OCI-LY1 (cell line): Measurements from ENCODE around the gene RNF144B.
"Not testable (repeated sequence)": the region's sequence is repeated elsewhere in the genome, so short reads cannot be mapped to it uniquely, and the experiment has no call there.

Experiments
- H2AFZ ChIP-seq: fragments of 200-600 bp; sonication (generic), shearing (Covaris generic); 2 replicates; pipeline ENCODE4 v1.6.0; 2014; ENCODE audit warnings: antibody characterized with exemption, mild to moderate bottlenecking, low read length
- H3F3A ChIP-seq: fragments of 200-600 bp; sonication (generic), shearing (Covaris generic); 2 replicates; pipeline ENCODE4 v1.6.0; 2014; ENCODE audit warnings: mild to moderate bottlenecking, antibody characterized with exemption, low read length, moderate library complexity; ENCODE audit not compliant: insufficient read depth
- H3K27ac ChIP-seq: fragments of 200-600 bp; sonication (generic); 2 replicates; pipeline ENCODE4 v1.5.1; 2014; ENCODE audit warnings: low read length, mixed run types, mild to moderate bottlenecking, low read depth; ENCODE audit not compliant: poor library complexity, severe bottlenecking
- H3K27me3 ChIP-seq: fragments of 200-600 bp; sonication (generic); 2 replicates; pipeline ENCODE4 v1.6.0; 2014; ENCODE audit warnings: antibody characterized with exemption, mild to moderate bottlenecking, low read length, moderate library complexity; ENCODE audit not compliant: insufficient read depth
- H3K36me3 ChIP-seq: fragments of 200-600 bp; sonication (generic); 2 replicates; pipeline ENCODE4 v1.6.1; 2014; ENCODE audit warnings: mild to moderate bottlenecking, antibody characterized with exemption, low read length, moderate library complexity, mixed read lengths; ENCODE audit not compliant: insufficient read depth
- H3K4me1 ChIP-seq: fragments of 200-600 bp; sonication (generic); 2 replicates; pipeline ENCODE4 v1.5.1; 2014; ENCODE audit warnings: mild to moderate bottlenecking, low read length, moderate library complexity; ENCODE audit not compliant: insufficient read depth, severe bottlenecking
- H3K4me2 ChIP-seq: fragments of 200-600 bp; sonication (generic), shearing (Covaris generic); 2 replicates; pipeline ENCODE4 v1.6.1; 2014; ENCODE audit warnings: low read length
- H3K4me3 ChIP-seq: fragments of 200-600 bp; sonication (generic); 2 replicates; pipeline ENCODE4 v1.5.1; 2014; ENCODE audit warnings: low read length, low read depth, mild to moderate bottlenecking, mixed read lengths; ENCODE audit not compliant: poor library complexity, severe bottlenecking
- H3K79me2 ChIP-seq: fragments of 200-600 bp; shearing (Covaris generic); 2 replicates; pipeline ENCODE4 v1.6.1; 2016; ENCODE audit warnings: mixed run types, low read length, mixed read lengths; ENCODE audit not compliant: insufficient read depth
- H3K9ac ChIP-seq: fragments of 200-600 bp; sonication (generic), shearing (Covaris generic); 2 replicates; pipeline ENCODE4 v1.6.1; 2014; ENCODE audit warnings: mild to moderate bottlenecking, low read length, mixed read lengths
- H3K9me2 ChIP-seq: fragments of 200-600 bp; sonication (generic), shearing (Covaris generic); 2 replicates; pipeline ENCODE4 v1.6.1; 2014; ENCODE audit warnings: low read depth, mild to moderate bottlenecking, low read length, mixed read lengths
- H3K9me3 ChIP-seq: fragments of 200-600 bp; shearing (Covaris generic); 2 replicates; pipeline ENCODE4 v1.6.1; 2014; ENCODE audit warnings: low read length, mixed read lengths
- H4K20me1 ChIP-seq: fragments of 200-600 bp; sonication (generic), shearing (Covaris generic); 2 replicates; pipeline ENCODE4 v1.6.0; 2016; ENCODE audit warnings: mild to moderate bottlenecking, low read length; ENCODE audit not compliant: insufficient read depth
- EZH2 ChIP-seq: fragments of 200-600 bp; sonication (generic), shearing (Covaris generic); IDR thresholded peaks from 2 replicates; pipeline ENCODE4 v1.8.0; 2017; ENCODE audit warnings: borderline replicate concordance, mixed run types, mild to moderate bottlenecking, antibody characterized with exemption, low read length, moderate library complexity, mixed read lengths
- TF ChIP-seq, protein P1 (sequence below): fragments of 200-600 bp; sonication (generic), shearing (Covaris generic); IDR thresholded peaks from 2 replicates; pipeline ENCODE4 v1.5.1; 2017; ENCODE audit warnings: mild to moderate bottlenecking, antibody characterized with exemption, low read length, moderate library complexity, mixed read lengths

RNF144B gene

GRCh38 chr6:18395856-18396197, 8.7 kb downstream of the RNF144B start:
- H3K9me2 ChIP-seq, result no peaks in the 10 kb centered on the region
- H3F3A ChIP-seq, result no peaks in the 10 kb centered on the region
- H3K79me2 ChIP-seq, result peaks cover 64% of the 10 kb centered on the region
- no peaks in the 10 kb centered on the region for H4K20me1 ChIP-seq
- TF ChIP-seq EZH2, result no peak
- TF ChIP-seq, protein P1, sequence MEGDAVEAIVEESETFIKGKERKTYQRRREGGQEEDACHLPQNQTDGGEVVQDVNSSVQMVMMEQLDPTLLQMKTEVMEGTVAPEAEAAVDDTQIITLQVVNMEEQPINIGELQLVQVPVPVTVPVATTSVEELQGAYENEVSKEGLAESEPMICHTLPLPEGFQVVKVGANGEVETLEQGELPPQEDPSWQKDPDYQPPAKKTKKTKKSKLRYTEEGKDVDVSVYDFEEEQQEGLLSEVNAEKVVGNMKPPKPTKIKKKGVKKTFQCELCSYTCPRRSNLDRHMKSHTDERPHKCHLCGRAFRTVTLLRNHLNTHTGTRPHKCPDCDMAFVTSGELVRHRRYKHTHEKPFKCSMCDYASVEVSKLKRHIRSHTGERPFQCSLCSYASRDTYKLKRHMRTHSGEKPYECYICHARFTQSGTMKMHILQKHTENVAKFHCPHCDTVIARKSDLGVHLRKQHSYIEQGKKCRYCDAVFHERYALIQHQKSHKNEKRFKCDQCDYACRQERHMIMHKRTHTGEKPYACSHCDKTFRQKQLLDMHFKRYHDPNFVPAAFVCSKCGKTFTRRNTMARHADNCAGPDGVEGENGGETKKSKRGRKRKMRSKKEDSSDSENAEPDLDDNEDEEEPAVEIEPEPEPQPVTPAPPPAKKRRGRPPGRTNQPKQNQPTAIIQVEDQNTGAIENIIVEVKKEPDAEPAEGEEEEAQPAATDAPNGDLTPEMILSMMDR, result no peak
- H3K27ac ChIP-seq, result no peak overlapping the region
- peaks cover 87% of the 10 kb centered on the region for H3K4me1 ChIP-seq
- no peak overlapping the region for H3K4me3 ChIP-seq
- no peaks in the 10 kb centered on the region for H3K9me3 ChIP-seq
- no peak overlapping the region for H3K9ac ChIP-seq
- peaks cover 66% of the 10 kb centered on the region for H3K36me3 ChIP-seq
- no peak overlapping the region for H2AFZ ChIP-seq
- no peak overlapping the region; the same call in 1 of the 2 replicates for H3K4me2 ChIP-seq
- no peaks in the 10 kb centered on the region for H3K27me3 ChIP-seq

DNA sequence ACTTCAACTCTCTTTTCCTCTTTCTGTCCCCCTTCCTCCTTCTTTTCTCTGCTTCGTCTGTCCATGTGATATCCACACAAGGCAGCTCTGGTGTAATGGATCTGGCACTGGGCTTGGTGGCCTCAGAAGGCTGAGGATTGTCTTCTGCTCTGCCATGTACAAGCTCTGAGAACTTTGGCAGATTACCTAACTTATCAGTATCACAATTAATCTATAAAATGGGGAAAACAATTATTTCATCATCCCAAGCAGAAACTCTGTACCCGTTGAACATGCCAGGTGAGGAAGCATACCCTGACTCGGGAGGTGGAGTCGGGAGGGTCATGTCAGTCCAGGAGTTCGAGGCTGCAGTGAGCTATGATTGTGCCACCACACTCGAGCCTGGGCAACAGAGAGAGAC, 10.6 kb downstream of the RNF144B start:
- no peak overlapping the region for H3K4me2 ChIP-seq
- no peak overlapping the region for H3K9ac ChIP-seq
- H3F3A ChIP-seq, result no peaks in the 10 kb centered on the region
- peaks cover 80% of the 10 kb centered on the region for H3K36me3 ChIP-seq
- no peak overlapping the region for H3K4me3 ChIP-seq
- H3K9me3 ChIP-seq, result no peaks in the 10 kb centered on the region
- H3K79me2 ChIP-seq, result peaks cover 58% of the 10 kb centered on the region
- H3K27me3 ChIP-seq, result no peaks in the 10 kb centered on the region
- H3K4me1 ChIP-seq, result peaks cover 91% of the 10 kb centered on the region
- no peak overlapping the region for H2AFZ ChIP-seq
- no peaks in the 10 kb centered on the region for H4K20me1 ChIP-seq
- H3K9me2 ChIP-seq, result no peaks in the 10 kb centered on the region
- TF ChIP-seq EZH2, result no peak
- TF ChIP-seq, protein P1, result no peak
- H3K27ac ChIP-seq, result peak overlapping the region; percentile 19

GRCh38 chr6:18398225-18398624, 11.1 kb downstream of the RNF144B start:
- peaks cover 55% of the 10 kb centered on the region for H3K79me2 ChIP-seq

GRCh38 chr6:18400831-18401446, 13.8 kb downstream of the RNF144B start:
- Histone ChIP-seq H3K27ac (peak overlapping the region; percentile 96), H3K9me3 (no peaks in the 10 kb centered on the region), H3K27me3 (no peaks in the 10 kb centered on the region), H3K4me2 (peak overlapping the region; percentile 53), H3K79me2 (peaks cover 32% of the 10 kb centered on the region), H3K4me1 (peaks cover 64% of the 10 kb centered on the region), H3K4me3 (peak overlapping the region; percentile 18), H3K9me2 (no peaks in the 10 kb centered on the region), H4K20me1 (no peaks in the 10 kb centered on the region), H2AFZ (peak overlapping the region; percentile 45), H3K9ac (peak overlapping the region; percentile 48; the same call in 1 of the 2 replicates), H3K36me3 (peaks cover 87% of the 10 kb centered on the region), H3F3A (no peaks in the 10 kb centered on the region)
- TF ChIP-seq, protein P1, result no peak

More at GRCh38 chr6:18398225-18398624, 11.1 kb downstream of the RNF144B start:
- Histone ChIP-seq H3K36me3 (peaks cover 83% of the 10 kb centered on the region), H3K4me1 (peaks cover 88% of the 10 kb centered on the region)
- H2AFZ ChIP-seq, H3K4me2 ChIP-seq, H3K27me3 ChIP-seq, H4K20me1 ChIP-seq, H3K9me2 ChIP-seq, H3K9ac ChIP-seq, H3K27ac ChIP-seq, H3K9me3 ChIP-seq, H3K4me3 ChIP-seq, H3F3A ChIP-seq: not testable (repeated sequence)

GRCh38 chr6:18404965-18405364, 17.8 kb downstream of the RNF144B start:
- peaks cover 78% of the 10 kb centered on the region for H3K36me3 ChIP-seq
- not testable (repeated sequence) for H3K9ac ChIP-seq, H3K27ac ChIP-seq, H3K9me2 ChIP-seq, H4K20me1 ChIP-seq, H3K4me3 ChIP-seq, H3K27me3 ChIP-seq, H3F3A ChIP-seq, H3K4me2 ChIP-seq, H3K9me3 ChIP-seq, H2AFZ ChIP-seq
- peaks cover 12% of the 10 kb centered on the region; the same call in 1 of the 2 replicates for H3K79me2 ChIP-seq
- peaks cover 39% of the 10 kb centered on the region for H3K4me1 ChIP-seq
